Left ventricle myocardium inferior (tissue), 1 donor: ENCODE results near the gene FUBP1. TPM values are rescaled to one million over a fixed set of nuclear protein-coding genes. Genes with fewer than 3 reads are reported as not detected.
"Not testable (repeated sequence)": the region's sequence is repeated elsewhere in the genome, so short reads cannot be mapped to it uniquely, and the experiment has no call there.

ENCODE experiments used
- DNase-seq: peaks from one replicate; pipeline ENCODE4 v3.0.0-alpha.2; 2020
- H3K27ac ChIP-seq: fragments of 200-600 bp; replicated peaks from 2 replicates; pipeline ENCODE4 v1.8.0; 2021
- H3K27me3 ChIP-seq: fragments of 200-600 bp; 2 replicates; pipeline ENCODE4 v1.8.0; 2021; ENCODE audit warnings: low read depth
- H3K36me3 ChIP-seq: fragments of 200-600 bp; 2 replicates; pipeline ENCODE4 v1.8.0; 2021
- H3K4me1 ChIP-seq: fragments of 200-600 bp; 2 replicates; pipeline ENCODE4 v1.8.0; 2021
- H3K4me3 ChIP-seq: fragments of 200-600 bp; 2 replicates; pipeline ENCODE4 v1.8.0; 2021; ENCODE audit warnings: mild to moderate bottlenecking, moderate library complexity
- H3K9me3 ChIP-seq: fragments of 200-600 bp; replicated peaks from 2 replicates; pipeline ENCODE4 v1.8.0; 2021
- CTCF ChIP-seq: fragments of 200-600 bp; IDR thresholded peaks from 2 replicates; pipeline ENCODE4 v1.8.0; 2021; ENCODE audit warnings: antibody characterized with exemption, mild to moderate bottlenecking, borderline replicate concordance
- intact Hi-C: fragments of 100-400 bp; cut with micrococcal nuclease; formaldehyde crosslinking; loops from one replicate; pipeline ENCODE4 v1.11.0; 2022
- long read RNA-seq: library from polyadenylated mRNA; unstranded; transcript quantifications from one replicate; pipeline ENCODE4 v2.0.0, GENCODE V29; 2021
- total RNA-seq: library from RNA; stranded (reverse); fragmentation: NEBNext Ultra II Directional; extraction: Animal tissue kit (Norgen Biotek cat#: 25700); gene quantifications from one replicate; pipeline ENCODE4 v1.2.1, GENCODE V29; 2021
- donor health status: DM: no; HTN: yes; CAD: no; lungs with severe emphysema.

The FUBP1 gene
- total RNA-seq: 55.7 TPM
- long read RNA-seq, transcript FUBP1-203 (20 exons, 2,378 nt): major isoform, 20 of 89 reads
- long read RNA-seq, partial matches to known transcripts: 14 of 89 reads
- long read RNA-seq, other reads (novel, unspliced or antisense): 55 of 89 reads

GRCh38 chr1:77978969-77979876, at the start of gene FUBP1:
FUBP1 (minus strand) TSS chr1:77979072; CDS start chr1:77979004, 68 bp downstream.
- H3K36me3 ChIP-seq: peaks cover 14% of the 10 kb centered on the region
- DNase-seq: peak; percentile 91
- intact Hi-C loops: loop anchor here (2.0 to 5.0 kb wide), 2 partner anchors 26 to 133 kb away; partner anchors contain the start of gene DNAJB4
- H3K27me3 ChIP-seq: no peaks in the 10 kb centered on the region
- H3K4me3 ChIP-seq: peak within 1 kb of the TSS; percentile 75
- peak within 1 kb of the TSS; percentile 99 for H3K27ac ChIP-seq
- peak; percentile 88 for TF ChIP-seq CTCF
- H3K9me3 ChIP-seq: no peaks in the 10 kb centered on the region
- H3K4me1 ChIP-seq: peaks cover 72% of the 10 kb centered on the region

- intact Hi-C loops: not testable (repeated sequence)
- H3K4me1 ChIP-seq: peaks cover 15% of the 10 kb centered on the region
These were observed 42.3 kb upstream of the FUBP1 start for GRCh38 chr1:78021134-78021533.

GRCh38 chr1:78019024-78019423, 40.2 kb upstream of the FUBP1 start:
- Histone ChIP-seq H3K4me1 (peaks cover 34% of the 10 kb centered on the region), H3K4me3 (no peak overlapping the region)
- intact Hi-C loops: no loop called here

More at GRCh38 chr1:78021134-78021533, 42.3 kb upstream of the FUBP1 start:
- not testable (repeated sequence) for H3K9me3 ChIP-seq, H3K4me3 ChIP-seq, H3K27ac ChIP-seq, DNase-seq, H3K27me3 ChIP-seq
- peaks cover 24% of the 10 kb centered on the region for H3K36me3 ChIP-seq

GRCh38 chr1:78015148-78015547, 36.3 kb upstream of the FUBP1 start:
- H3K4me1 ChIP-seq: peaks cover 59% of the 10 kb centered on the region
- H3K27ac ChIP-seq: peak overlapping the region; percentile 9
- no peaks in the 10 kb centered on the region for H3K9me3 ChIP-seq
- intact Hi-C loops: no loop called here
- TF ChIP-seq CTCF: no peak
- H3K27me3 ChIP-seq: no peaks in the 10 kb centered on the region
- no peak overlapping the region for H3K4me3 ChIP-seq
- DNase-seq: no peak
- H3K36me3 ChIP-seq: peaks cover 57% of the 10 kb centered on the region

More at GRCh38 chr1:78019024-78019423, 40.2 kb upstream of the FUBP1 start:
- DNase-seq: no peak
- TF ChIP-seq CTCF: no peak
- Histone ChIP-seq H3K9me3 (peaks cover 6% of the 10 kb centered on the region), H3K27me3 (no peaks in the 10 kb centered on the region), H3K27ac (peak overlapping the region; percentile 20), H3K36me3 (peaks cover 42% of the 10 kb centered on the region)

GRCh38 chr1:78011050-78011449, 32.2 kb upstream of the FUBP1 start:
- intact Hi-C loops: no loop called here
- H3K4me3 ChIP-seq: peak overlapping the region; percentile 77

More at GRCh38 chr1:78011050-78011449, 32.2 kb upstream of the FUBP1 start:
- H3K9me3 ChIP-seq: no peaks in the 10 kb centered on the region
- H3K36me3 ChIP-seq: peaks cover 32% of the 10 kb centered on the region
- DNase-seq: no peak
- peaks cover 76% of the 10 kb centered on the region for H3K4me1 ChIP-seq
- TF ChIP-seq CTCF: no peak
- no peaks in the 10 kb centered on the region for H3K27me3 ChIP-seq
- peak overlapping the region; percentile 17 for H3K27ac ChIP-seq
